Activated T-cell treated with anti-CD3 and anti-CD28 coated beads, Interleukin-2, amount 50 U/mL, for 1 hour (primary cell): ENCODE results near the gene TCL1A.
"Not testable (repeated sequence)": the region's sequence is repeated elsewhere in the genome, so short reads cannot be mapped to it uniquely, and the experiment has no call there.

Source experiments
- DNase-seq: peaks from one replicate; pipeline ENCODE4 v3.0.0-alpha.2; 2020

Gene TCL1A

GRCh38 chr14:95674613-95675012 lies 39.3 kb downstream of the TCL1A start:
- DNase-seq = no peak

GRCh38 chr14:95668235-95668772 lies 45.6 kb downstream of the TCL1A start:
- no peak for DNase-seq

DNA sequence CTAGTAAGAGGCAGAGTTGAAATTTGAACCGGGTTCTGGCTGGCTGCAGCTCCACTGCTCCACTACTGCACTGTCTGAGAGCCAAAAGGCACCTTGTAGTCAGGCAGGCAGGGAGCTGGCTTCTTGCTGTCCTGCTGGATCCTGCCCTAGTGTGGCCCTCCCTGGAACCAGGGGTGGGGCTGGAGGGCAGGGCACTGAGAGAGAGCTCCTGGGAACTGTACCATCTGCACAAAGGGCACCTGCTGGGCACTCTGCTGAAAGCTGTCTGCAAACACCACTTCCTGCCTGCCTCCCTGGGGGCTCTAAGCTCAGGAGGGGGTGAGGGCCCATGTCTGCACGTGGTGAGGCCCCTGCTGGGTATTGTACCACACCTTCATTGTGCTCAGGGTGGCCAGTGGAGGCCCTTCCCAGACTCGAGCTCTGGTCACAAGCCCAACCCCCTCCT lies 46.7 kb downstream of the TCL1A start:
- DNase-seq = no peak

- no peak for DNase-seq
Observed at GRCh38 chr14:95666450-95666849, 47.5 kb downstream of the TCL1A start.

GRCh38 chr14:95665530-95665929 lies 48.4 kb downstream of the TCL1A start:
- not testable (repeated sequence) for DNase-seq

- DNase-seq = no peak
Observed at GRCh38 chr14:95664546-95664945, 49.4 kb downstream of the TCL1A start.

GRCh38 chr14:95664066-95664465 lies 49.9 kb downstream of the TCL1A start:
- DNase-seq = no peak

- no peak for DNase-seq
Observed at GRCh38 chr14:95663226-95663797, 50.6 kb downstream of the TCL1A start.

DNA sequence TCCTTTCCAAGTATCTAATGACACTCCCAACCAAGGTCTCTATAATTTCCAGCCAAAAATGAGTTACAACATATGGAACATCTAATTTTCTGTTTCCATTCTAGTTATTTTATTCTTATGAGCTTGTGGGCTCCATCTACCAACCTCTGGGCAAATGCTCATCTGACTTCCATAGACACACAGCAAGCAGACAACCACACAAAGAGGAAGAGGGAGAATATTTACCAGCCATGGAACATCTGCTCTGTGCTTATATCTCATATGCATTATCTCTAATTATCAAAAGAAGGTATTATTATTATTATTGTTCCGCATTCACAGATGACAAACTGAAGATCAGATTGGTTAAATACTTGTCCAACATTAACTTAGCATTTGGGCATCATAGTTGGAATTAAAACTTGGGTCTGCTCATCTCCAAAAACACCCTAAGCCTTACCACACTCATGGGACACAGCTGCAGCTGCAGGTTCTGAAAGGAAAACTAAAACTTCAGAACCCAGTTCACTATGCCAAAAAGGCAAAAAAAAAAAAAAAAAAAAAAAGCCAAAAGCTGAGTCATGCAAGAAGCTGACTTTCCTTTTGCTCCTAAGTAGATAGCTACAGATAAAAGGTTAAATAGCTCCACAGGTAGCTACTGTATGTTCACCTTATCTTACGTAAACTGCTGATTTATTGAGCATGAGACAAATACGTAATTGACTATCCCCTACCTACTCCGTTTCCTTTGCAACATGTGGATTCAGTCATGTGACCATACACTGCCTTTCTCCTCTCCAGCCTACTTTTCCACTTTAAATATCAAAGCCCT lies 51.3 kb downstream of the TCL1A start:
- no peak for DNase-seq

DNA sequence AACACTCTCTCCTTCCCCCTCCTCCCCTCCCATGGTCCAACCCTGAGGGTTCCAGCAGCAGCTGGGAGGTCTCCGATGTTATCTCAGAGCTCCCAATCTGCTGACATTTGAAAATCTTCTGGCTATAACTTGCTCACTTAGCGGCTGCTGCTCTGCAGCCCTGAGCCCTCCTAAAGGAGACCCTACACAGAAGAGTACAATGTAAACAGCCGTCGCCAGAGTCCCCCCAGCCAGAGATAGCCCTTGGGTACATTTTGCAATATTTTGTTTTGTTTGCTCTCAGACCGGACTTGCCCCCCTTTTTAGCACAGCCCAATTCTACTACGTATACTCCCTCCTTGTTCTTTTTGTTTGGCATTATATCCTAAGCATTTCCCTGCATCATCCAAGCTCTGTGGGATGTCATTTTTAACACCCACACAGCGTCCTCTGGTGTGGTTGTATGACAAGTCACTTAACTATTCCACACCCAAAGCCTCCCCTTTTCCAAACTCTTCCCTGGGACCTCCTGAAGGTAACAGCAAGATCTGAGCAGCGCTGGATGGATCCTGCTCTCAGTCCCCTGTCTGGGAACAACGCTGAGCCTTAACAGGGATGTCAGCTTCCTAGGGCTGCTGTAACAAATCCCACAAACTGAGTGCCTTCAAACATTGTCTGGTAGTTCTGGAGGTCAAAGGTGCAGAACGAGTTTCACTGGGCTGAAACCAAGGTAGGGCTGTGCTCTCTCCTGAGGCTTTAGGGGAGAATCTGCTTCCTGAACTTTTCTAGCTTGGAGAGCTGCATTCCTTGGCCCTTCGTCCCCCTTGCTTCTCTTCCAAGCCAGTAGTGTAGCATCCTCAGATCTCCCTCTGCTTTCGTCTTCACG lies 53.0 kb downstream of the TCL1A start:
- DNase-seq = no peak

- no peak for DNase-seq
Observed at GRCh38 chr14:95659990-95660385, 53.9 kb downstream of the TCL1A start.
